Bone marrow (tissue), 2 donors: ENCODE data around the gene NAA11.
"Not testable (repeated sequence)": the region's sequence is repeated elsewhere in the genome, so short reads cannot be mapped to it uniquely, and the experiment has no call there.

ENCODE experiments used
- DNase-seq, 2 donors: peaks; one replicate each; lab custom pipeline; 2025; lab: John Stamatoyannopoulos, UW

Gene NAA11

GRCh38 chr4:79308971-79309370 lies 16.9 kb downstream of the NAA11 start:
- DNase-seq = no peak

GRCh38 chr4:79308137-79308536 lies 17.7 kb downstream of the NAA11 start:
- no peak for DNase-seq

GRCh38 chr4:79306795-79307194 lies 19.1 kb downstream of the NAA11 start:
- no peak for DNase-seq

- no peak for DNase-seq
Observed at GRCh38 chr4:79300280-79300679, 25.6 kb downstream of the NAA11 start.

- DNase-seq = no peak
Observed at GRCh38 chr4:79298484-79298883, 27.4 kb downstream of the NAA11 start.

- DNase-seq = no peak
Observed at GRCh38 chr4:79298027-79298426, 27.8 kb downstream of the NAA11 start.

- DNase-seq = no peak
Observed at GRCh38 chr4:79297479-79297878, 28.4 kb downstream of the NAA11 start.

GRCh38 chr4:79296768-79297428 lies 29.0 kb downstream of the NAA11 start:
- DNase-seq = no peak

- DNase-seq = no peak
Observed at GRCh38 chr4:79295086-79295485, 30.8 kb downstream of the NAA11 start.

GRCh38 chr4:79294064-79294463 lies 31.8 kb downstream of the NAA11 start:
- DNase-seq = no peak

GRCh38 chr4:79292008-79292407 lies 33.9 kb downstream of the NAA11 start:
- DNase-seq = no peak

GRCh38 chr4:79290376-79290775 lies 35.5 kb downstream of the NAA11 start:
- DNase-seq = no peak

GRCh38 chr4:79288185-79288584 lies 37.7 kb downstream of the NAA11 start:
- DNase-seq = no peak

- DNase-seq = no peak
Observed at GRCh38 chr4:79287718-79288117, 38.1 kb downstream of the NAA11 start.

- no peak for DNase-seq
Observed at GRCh38 chr4:79287076-79287475, 38.8 kb downstream of the NAA11 start.

GRCh38 chr4:79281566-79282359 lies 44.1 kb downstream of the NAA11 start:
- DNase-seq = no peak

GRCh38 chr4:79277467-79277866 lies 48.4 kb downstream of the NAA11 start:
- not testable (repeated sequence) for DNase-seq

- no peak for DNase-seq
Observed at GRCh38 chr4:79273915-79274314, 51.9 kb downstream of the NAA11 start.

- DNase-seq = no peak
Observed at GRCh38 chr4:79272761-79273160, 53.1 kb downstream of the NAA11 start.

- DNase-seq = no peak
Observed at GRCh38 chr4:79272126-79272525, 53.7 kb downstream of the NAA11 start.

GRCh38 chr4:79267671-79268070 lies 58.2 kb downstream of the NAA11 start:
- no peak for DNase-seq
